ENCODE measurements around the gene SLC17A8.

SLC17A8 gene

DNA sequence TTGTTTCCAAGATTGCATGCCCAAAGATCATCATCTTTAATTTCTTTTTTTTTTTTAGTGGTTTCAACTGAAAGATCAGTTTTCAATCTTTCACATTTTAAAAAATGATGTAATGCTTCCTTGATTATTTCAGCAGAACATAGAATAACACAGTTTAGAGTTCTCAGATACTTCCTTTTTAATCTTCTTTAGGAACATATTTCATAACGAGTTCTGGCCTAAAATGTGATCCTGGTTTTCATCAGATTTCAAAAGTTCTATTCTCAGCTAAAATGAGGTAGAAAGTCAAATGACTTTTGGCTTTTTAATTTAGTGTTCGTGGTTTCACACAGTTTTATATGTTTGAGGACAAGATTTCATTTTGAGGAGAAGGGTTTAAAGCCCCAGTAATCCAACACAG is 76.8 kb downstream of the SLC17A8 start:
- DNase-seq: no peak

DNA sequence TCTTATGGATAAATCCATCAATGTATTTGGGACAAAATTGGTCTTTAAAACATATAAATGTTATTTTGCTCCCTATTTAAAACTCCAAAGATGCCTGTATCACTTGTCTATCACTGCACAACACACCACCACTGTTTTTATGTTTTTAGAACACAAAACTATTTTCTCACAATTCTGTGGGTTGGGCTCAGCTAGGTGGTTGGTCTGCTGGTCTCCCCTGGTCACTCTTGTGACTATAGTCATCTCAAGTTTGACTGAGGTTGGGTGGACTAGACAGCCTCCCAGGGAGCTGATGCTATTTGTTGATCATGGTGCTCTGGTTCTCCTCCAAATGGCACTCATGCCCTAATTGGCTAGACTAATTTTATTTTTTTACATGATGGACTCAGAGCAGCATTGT is 77.3 kb downstream of the SLC17A8 start:
- DNase-seq: no peak

DNA sequence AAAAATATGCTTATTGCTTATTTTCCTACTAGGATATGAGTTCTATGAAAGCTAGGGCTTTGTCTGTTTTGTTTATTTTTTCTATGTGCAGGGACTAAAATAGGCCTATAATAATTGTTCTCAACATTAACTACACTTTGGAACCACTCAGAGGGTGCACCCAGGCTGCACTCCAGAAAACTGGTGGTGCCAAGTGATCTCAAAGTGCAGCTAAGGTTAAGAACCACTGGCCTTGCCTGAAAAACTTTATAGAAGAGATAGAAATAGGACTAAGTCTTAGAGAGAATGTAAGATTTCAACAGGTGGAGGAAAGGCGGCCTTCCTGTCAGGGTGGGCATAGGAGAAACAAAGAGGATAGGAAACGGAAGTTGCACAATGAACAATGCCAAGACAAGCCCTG is 79.1 kb downstream of the SLC17A8 start:
- no peak for DNase-seq

DNA sequence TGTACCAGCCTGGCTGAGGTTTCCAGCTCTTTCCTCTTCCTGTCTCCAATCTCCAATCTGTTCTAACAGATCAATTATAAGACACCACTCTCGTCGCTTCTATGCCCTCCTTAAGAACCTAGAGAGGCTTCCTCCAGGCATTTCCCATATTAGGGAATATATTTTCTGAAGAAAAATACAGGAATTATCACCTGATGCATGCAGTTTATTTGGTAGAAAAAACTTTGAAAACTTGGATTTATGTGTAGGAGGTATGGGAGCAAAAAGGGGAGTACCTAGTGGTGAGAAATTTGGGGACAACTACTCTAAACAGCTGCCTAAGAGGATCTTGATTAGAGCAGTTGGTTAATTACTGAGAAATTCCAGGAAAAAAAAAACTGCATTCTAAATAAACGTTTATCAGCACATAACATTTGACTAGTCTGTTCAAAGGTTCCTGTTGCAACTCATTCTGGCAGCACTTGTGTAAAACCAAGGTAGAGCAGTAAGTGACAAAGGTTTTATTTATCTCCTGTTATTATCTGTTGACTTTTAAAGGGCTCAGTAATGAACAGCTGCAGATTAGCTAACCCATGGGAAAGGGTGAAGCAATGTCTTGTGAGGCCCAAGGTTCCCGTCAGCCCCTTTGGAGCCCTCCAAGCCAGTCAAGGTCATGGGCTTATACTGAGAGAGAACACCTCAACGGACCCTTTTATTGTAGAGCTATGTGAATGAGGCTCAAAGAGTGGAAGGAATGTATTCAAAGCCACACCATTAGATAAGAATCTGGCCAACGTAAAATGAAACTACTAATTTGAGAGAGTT is 80.4 kb downstream of the SLC17A8 start:
- DNase-seq: no peak

DNA sequence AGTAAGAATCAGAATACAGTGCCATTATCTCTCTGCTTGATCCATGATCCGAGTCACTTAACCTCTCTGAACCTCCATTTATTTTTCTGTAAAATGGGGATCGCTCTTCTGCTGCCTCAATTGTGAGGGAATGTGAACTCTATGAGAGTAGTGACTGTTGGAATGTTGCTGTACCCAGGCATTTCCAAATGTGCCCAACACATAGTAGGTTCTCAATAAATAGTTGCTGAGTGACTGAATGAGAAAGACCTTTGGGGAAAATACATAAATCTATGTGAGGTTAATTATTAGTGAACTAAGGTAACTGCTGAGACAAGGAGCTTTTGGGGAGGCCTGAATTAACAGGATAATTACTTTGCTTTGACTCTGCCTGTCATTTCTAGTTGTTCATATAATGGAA is 82.9 kb downstream of the SLC17A8 start:
- no peak for DNase-seq

DNA sequence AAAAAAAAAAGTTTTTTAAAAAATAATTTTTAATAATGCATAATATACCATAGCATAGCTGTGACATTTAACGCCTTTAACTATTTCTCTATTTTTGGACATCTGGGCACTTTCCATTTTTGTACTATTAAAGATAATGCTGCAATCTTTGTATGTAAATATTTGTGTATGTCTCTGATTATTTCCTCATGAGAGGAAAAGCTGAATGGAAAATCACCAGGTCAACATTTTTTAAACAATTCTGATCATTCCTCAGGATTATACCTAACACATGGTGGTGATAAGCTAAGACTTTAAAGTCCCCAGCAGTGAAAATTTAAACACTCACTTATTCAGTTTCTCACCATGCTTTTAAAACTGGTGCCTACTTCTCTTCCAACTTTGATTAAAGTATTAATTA is 85.5 kb downstream of the SLC17A8 start:
- DNase-seq: no peak

DNA sequence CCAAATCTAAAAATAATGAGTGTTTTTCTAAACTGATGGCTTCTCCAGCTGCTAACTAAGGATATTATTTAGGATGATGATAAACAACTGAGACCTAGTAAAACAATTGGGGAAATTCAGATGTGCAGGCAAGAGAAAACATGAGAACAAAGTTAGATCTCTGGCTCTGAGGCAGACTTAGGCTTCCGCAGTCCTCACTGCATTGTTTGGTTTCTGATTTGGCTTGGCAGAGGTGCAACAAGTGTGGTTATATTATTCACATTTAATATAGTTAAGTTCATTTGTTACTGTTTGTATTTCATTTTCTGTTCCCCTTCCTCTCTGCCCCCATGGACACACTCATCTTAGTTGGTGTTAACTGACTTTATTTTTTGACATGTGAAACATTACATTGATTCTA is 86.6 kb downstream of the SLC17A8 start:
- no peak for DNase-seq

DNA sequence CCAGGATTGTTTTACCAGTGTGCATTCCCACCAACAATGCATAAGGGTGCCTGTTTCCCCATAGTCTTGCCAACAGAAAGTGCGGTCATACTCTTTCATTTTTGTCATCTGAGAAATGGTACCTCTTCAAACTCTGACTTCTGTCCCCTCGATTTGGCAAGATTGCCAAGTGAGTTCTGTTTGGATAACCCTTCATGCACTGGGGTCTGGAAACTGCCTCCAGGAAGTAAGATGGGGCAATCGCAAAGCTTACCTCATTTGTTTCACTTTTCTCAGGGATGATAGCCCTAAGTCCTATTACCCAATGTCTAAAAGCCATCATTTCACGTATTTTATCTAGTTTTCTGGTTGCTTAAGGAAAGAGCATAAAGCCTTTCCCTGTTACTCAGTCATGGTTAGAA is 88.2 kb downstream of the SLC17A8 start:
- DNase-seq: no peak

DNA sequence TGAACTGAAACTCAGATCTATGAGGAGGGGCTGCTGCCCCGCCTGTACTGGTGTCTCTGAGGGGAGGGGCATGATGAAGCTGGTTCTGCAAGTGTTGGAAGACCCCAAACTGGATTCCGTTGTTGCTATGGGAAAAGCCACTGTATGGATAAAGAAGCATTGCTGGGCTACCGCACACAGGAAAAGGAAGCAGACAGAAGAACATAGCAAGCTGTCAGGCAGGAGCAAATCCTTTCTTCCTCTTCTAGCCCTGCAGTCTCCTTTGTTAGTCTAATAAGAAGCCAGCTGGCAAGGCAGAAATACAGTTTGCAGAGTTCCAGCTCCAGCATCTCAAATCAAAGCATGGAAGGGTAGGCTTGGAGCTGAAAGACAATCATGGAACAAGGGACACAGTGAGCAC is 90.5 kb downstream of the SLC17A8 start:
- DNase-seq: no peak

DNA sequence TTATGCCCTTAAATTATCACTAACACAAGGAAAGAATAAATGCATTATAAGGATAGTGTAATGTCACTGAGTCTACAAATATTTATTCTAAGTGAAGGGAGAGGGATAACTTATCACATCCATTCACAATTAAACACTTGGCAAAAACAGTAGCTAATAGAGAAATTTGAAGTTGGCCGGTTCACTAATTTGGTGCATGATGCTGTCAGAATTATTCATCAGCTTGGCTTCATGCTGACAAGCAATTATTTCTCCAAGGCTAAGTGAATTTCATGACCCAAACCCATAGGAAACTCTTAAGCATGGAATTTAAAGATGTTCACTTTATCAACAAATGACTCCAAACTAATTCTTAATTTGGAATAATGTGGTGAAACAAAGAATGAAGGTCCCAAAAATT is 91.8 kb downstream of the SLC17A8 start:
- DNase-seq: no peak

DNA sequence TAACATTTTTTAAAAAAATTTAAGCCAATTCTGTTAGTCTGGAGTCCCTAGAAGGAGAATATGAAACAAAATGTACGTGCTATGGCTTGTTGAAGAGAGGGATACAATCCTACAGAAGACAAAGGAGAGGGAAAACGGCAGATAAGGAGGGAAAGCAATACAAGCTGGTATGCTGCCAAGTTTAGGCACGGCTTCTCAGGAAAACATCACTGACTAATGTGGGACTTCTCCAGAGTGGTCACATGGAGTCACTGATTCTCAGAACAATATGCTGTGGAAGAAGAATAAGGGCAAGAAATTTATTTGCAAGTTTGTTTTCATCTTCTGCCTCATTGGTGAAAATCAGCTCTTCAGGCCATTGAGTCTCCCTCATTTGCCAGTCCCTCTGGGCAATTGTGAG is 93.9 kb downstream of the SLC17A8 start:
- DNase-seq: peak; percentile 13

DNA sequence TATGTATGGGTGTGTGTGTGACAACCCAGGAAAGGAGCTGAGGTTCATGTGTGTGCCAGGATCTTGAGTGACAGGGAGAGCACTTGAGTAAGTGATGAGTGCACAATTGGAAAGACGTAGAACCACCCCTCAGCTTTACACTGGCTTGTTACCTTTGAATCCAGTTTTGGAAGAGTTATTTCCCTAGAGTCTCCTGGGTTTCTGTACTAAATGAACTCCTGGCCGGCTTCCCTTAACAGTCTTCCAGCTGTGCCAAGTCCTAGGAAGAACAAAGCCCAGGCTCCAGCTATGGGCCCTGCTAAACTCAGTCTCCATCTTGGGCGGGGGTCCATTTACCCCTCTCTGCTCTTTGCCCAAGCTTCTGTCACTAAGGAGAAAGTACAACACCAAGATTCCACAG is 97.1 kb downstream of the SLC17A8 start:
- no peak for DNase-seq

DNA sequence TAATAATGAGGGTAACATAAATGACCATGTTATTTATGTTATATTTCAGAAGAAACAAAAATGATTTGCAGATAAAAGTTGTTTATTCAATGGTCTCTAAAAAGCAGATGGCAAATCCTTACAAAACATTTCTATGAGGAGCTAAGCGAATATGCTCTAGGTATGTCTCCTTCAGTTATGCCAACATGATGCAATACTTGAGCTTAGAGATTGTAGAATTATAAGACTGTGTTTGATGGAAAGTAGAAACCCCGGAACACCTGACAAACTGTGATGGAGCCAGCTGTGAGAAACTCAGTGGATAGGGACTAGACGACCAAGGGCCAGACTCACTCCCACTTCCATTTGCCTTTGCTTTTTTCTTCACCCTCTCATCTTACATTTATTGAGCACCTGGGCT is 99.0 kb downstream of the SLC17A8 start:
- no peak for DNase-seq

DNA sequence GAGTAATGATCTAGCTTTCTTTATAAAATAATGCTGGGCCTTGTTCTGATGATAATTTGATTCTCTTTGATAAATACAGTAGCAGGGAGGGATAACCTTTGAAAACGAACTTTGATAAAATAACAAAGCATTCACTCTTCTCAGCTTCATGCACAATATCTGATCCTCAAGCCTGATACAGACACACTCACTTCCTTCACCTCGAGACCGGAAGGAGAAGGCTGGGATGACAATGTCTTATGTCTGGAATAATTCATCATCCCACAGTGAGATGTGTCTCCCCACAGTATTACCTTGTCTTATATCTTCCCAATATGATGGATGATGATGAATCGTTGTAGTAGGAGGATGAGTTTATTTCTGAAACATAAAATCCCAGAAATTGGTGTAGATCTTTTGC is 101.3 kb downstream of the SLC17A8 start:
- DNase-seq: no peak

DNA sequence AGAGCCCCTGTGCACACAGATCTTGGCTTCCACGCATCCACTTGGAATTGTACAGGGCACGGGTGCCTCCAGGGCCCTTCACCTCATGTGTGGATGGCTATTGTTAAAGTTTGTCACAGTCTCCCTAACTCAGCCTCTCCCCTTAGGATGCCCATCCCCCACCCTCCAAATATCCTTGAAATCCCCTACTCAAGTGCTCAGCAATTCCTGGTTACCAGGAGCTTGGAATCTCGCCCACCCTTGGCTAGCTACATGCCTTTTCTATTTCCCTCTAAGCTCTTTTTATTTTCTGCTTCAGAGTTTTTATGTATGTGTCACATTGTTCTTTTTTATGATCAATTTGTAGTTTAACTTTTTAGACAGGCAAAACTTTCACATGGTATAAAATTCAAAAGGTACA is 103.8 kb downstream of the SLC17A8 start:
- no peak for DNase-seq

DNA sequence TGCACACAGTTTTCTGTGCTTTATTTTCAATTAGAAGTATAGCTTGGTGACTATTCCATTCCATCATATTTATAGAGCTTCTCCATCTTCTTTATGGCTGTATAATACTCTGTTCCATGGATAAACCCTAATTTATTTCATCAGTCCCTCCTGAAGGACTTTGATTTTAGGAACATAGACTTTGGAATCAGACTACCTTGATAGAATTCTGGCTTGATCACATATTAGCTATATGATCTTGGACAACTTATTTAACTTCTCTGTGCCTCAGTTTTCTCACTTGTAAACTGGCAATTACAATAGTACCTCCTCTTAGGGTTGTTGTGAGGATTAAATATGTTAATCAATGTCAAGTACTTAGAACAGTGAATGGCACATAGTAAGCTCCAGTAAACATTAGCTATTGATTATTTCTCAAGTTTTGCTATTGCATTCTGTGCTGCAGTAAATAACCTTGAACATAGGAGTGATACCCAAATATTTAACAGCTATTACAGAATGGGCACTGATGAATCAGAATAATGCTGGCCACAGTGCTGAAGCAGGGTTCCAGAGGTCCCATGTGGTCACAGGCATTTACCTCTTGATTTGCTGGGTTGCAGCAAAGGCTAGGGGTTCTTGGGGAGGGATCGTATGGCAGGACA is 104.6 kb downstream of the SLC17A8 start:
- DNase-seq: no peak

DNA sequence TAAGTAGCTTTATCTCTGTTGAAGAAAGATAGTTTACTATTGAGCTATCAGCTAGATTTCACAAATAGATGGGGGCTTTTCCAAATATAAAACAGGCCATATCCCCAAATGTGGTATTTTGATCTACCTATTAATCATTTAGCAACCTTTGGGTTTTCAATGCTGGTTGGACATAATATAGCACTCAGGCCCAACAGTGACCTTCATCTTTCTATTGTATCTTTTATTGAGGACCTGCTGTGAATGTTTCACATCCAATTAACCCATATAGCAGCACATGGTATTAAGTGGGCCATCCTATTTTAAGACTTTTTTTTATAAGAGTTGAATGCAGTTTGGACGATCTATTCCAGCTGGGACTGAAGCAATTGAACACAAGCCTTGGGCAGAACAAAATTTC is 106.8 kb downstream of the SLC17A8 start:
- DNase-seq: no peak

DNA sequence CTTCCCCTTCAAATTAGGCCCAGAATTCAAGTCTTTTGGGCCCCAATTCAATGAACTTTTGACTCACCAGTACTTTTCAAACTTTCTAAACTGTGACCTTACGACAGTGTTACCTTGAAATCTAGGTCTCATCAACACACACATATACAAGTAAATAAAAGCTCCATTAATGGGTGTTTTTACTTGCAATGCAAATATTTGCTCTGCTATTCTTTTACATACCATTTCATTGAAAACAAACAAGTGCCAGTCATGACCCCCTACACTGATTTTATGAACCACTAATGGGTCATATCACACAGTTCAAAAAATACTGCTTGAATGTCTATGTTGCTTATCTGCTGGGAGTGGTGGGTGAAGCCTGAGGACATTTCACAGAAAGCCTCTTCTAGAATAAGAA is 107.7 kb downstream of the SLC17A8 start:
- no peak for DNase-seq

DNA sequence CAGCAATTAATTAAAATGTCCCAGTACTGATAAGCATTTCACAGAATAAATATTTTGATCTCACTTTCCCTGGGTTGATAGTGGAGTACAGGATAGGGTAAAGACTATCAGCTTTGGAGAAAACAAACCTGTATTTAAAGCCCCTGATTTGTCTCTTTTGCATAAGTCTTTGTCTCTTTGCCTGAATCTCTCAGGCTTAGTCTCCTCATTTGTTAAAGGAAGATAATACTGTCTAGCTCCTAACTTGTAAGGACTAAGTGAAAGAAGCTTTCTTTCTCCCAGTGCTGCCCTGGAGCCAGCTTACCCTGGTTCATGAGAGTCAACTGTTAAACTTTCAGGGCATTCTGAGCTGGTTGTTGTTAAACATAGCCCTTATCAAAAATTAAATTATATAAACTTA is 111.3 kb downstream of the SLC17A8 start:
- DNase-seq: no peak

All from kidney glomerular epithelial cell (primary cell).